K562 (cell line): ENCODE data around the gene PLCL1. TPM values are rescaled to one million over a fixed set of nuclear protein-coding genes. Genes with fewer than 3 reads are reported as not detected.

ENCODE experiments used
- ATAC-seq: fragments of 200-7000 bp; cut with Tn5 transposase; 3 replicates; pipeline ENCODE4 v1.9.1; 2020; ENCODE audit warnings: moderate library complexity
- BruUV-seq: library from RNA; stranded (reverse); fragments of 400-500 nt; replicated peaks from 2 replicates; lab custom pipeline; 2021; lab: Mats Ljungman, UMichigan
- CTCF ChIA-PET: fragments of 300-600 bp; formaldehyde crosslinking; extraction: SDS; loops from one replicate; lab custom pipeline; 2021; ENCODE audit warnings: low intra/inter-chr PET ratio; lab: Yijun Ruan, JAX
- POLR2A ChIA-PET: fragments of 300-600, 350-650 bp; sonication (Branson Sonifier 250); formaldehyde crosslinking; extraction: SDS; loops from one replicate; lab custom pipeline; 2021; ENCODE audit warnings: antibody characterized with exemption, inconsistent platforms; lab: Yijun Ruan, JAX
- DNase-seq, 4 experiments: peaks; one replicate each; pipeline versions ENCODE4 v3.0.0 to v3.0.0-alpha.2; 2011 to 2018; ENCODE audit warnings: low spot score in 3 of 4, mixed read lengths in 3 of 4; ENCODE audit errors: extremely low read depth in 1 of 4
- FAIRE-seq: peaks from 2 replicates; lab custom pipeline; 2011; peaks lifted over from hg19 to GRCh38; lab: Jason Lieb, UNC
- H2AFZ ChIP-seq: 2 replicates; pipeline ENCODE4 v1.6.0; 2011; ENCODE audit warnings: low read depth, low read length, control low read depth, inconsistent platforms
- H3K27ac ChIP-seq: fragments of 200-600 bp; 3 replicates; pipeline ENCODE4 v1.8.0; 2011; ENCODE audit warnings: low read depth, mild to moderate bottlenecking, control low read depth, inconsistent platforms, low read length, moderate library complexity, mixed read lengths; ENCODE audit errors: extremely low read depth
- H3K27me3 ChIP-seq, 2 experiments: fragments of 300-600 bp in 1 of 2; 2 replicates in 1 of 2; 3 replicates in 1 of 2; pipeline versions ENCODE4 v1.6.0 to v1.8.0; 2011; ENCODE audit warnings: inconsistent platforms in 2 of 2, low read length in 2 of 2, mild to moderate bottlenecking in 1 of 2, mixed read lengths in 1 of 2, moderate library complexity in 1 of 2; ENCODE audit not compliant: control insufficient read depth in 2 of 2, insufficient read depth in 2 of 2
- H3K36me3 ChIP-seq: fragments of 300-600 bp; 3 replicates; pipeline ENCODE4 v1.8.0; 2011; ENCODE audit warnings: mild to moderate bottlenecking, low read length, inconsistent platforms; ENCODE audit not compliant: control insufficient read depth, insufficient read depth
- H3K4me1 ChIP-seq, 2 experiments: fragments of 200-600 bp in 1 of 2; replicated peaks in 1 of 2; 2 replicates in 1 of 2; 3 replicates in 1 of 2; pipeline versions ENCODE4 v1.5.1 to v1.8.0; 2011; ENCODE audit warnings: inconsistent platforms in 2 of 2, low read length in 2 of 2, mild to moderate bottlenecking in 1 of 2, mixed read lengths in 1 of 2, moderate library complexity in 1 of 2; ENCODE audit not compliant: control insufficient read depth in 2 of 2, insufficient read depth in 2 of 2
- H3K4me2 ChIP-seq: 2 replicates; pipeline ENCODE4 v1.6.1; 2011; ENCODE audit warnings: low read length, control low read depth, inconsistent platforms, mixed read lengths; ENCODE audit not compliant: insufficient read depth
- H3K4me3 ChIP-seq: fragments of 200-600 bp; sonication (generic), shearing (Covaris generic); 2 replicates; pipeline ENCODE4 v1.5.1; 2016; ENCODE audit warnings: control low read depth, inconsistent platforms
- H3K79me2 ChIP-seq: fragments of 200-600 bp; 3 replicates; pipeline ENCODE4 v1.8.0; 2011; ENCODE audit warnings: low read length, inconsistent platforms; ENCODE audit not compliant: control insufficient read depth, insufficient read depth
- H3K9ac ChIP-seq, 2 experiments: 2 replicates each; pipeline versions ENCODE4 v1.6.0 to v1.6.1; 2011; ENCODE audit warnings: low read depth in 2 of 2, low read length in 2 of 2, control low read depth in 1 of 2, inconsistent platforms in 1 of 2, mild to moderate bottlenecking in 1 of 2, mixed read lengths in 1 of 2; ENCODE audit not compliant: insufficient read depth in 1 of 2
- H3K9me1 ChIP-seq: one replicate; pipeline ENCODE4 v1.6.0; 2011; ENCODE audit warnings: inconsistent platforms, mild to moderate bottlenecking, low read length, moderate library complexity; ENCODE audit not compliant: control insufficient read depth, insufficient read depth
- H3K9me3 ChIP-seq: replicated peaks from 2 replicates; pipeline ENCODE4 v1.5.1; 2011; ENCODE audit warnings: low read depth, low read length, inconsistent platforms; ENCODE audit not compliant: control insufficient read depth, insufficient read depth
- H4K20me1 ChIP-seq: replicated peaks from 2 replicates; pipeline ENCODE4 v1.6.1; 2011; ENCODE audit warnings: low read length, inconsistent platforms, mixed read lengths; ENCODE audit not compliant: control insufficient read depth, insufficient read depth
- CCNT2 ChIP-seq: IDR thresholded peaks from 2 replicates; pipeline ENCODE4 v1.6.1; 2011; ENCODE audit warnings: borderline replicate concordance, low read depth, mild to moderate bottlenecking, moderate library complexity, mixed read lengths, low read length; ENCODE audit not compliant: insufficient read length; ENCODE audit errors: extremely low read depth
- FOXK2 ChIP-seq, 2 experiments: fragments of 450-650 bp; IDR thresholded peaks in 1 of 2; conservative IDR thresholded peaks in 1 of 2; 2 replicates each; pipeline ENCODE4 v1.6.1; 2016; ENCODE audit warnings: low read depth in 2 of 2, mild to moderate bottlenecking in 1 of 2
- IRF2 ChIP-seq: sonication (generic); formaldehyde crosslinking; IDR thresholded peaks from 2 replicates; pipeline ENCODE4 v1.8.1; 2022; ENCODE audit warnings: mild to moderate bottlenecking, missing genetic modification reagents
- JUN ChIP-seq, 2 experiments: sonication (generic) in 1 of 2; formaldehyde crosslinking in 1 of 2; IDR thresholded peaks; 2 replicates each; pipeline versions ENCODE4 v1.6.1 to v1.8.0; 2012 to 2022; ENCODE audit warnings: borderline replicate concordance in 2 of 2, mild to moderate bottlenecking in 2 of 2, improper control_type of control experiment in 1 of 2, low read depth in 1 of 2, low read length in 1 of 2, missing genetic modification reagents in 1 of 2
- MTA2 ChIP-seq: fragments of 450-650 bp; IDR thresholded peaks from 2 replicates; pipeline ENCODE4 v1.6.1; 2016; ENCODE audit warnings: low read depth
- NCOA1 ChIP-seq: fragments of 450-650 bp; IDR thresholded peaks from 2 replicates; pipeline ENCODE4 v1.6.1; 2016; ENCODE audit warnings: low read depth
- NFIC ChIP-seq: fragments of 450-650 bp; IDR thresholded peaks from 2 replicates; pipeline ENCODE4 v1.6.1; 2017; ENCODE audit warnings: mild to moderate bottlenecking, inconsistent platforms
- NR2C1 ChIP-seq, 2 experiments: fragments of 450-650 bp; IDR thresholded peaks; 2 replicates each; pipeline ENCODE4 v1.6.1; 2017; ENCODE audit warnings: mild to moderate bottlenecking in 2 of 2, antibody characterized with exemption in 1 of 2, inconsistent platforms in 1 of 2, missing compliant biosample characterization in 1 of 2, missing genetic modification characterization in 1 of 2
- PTRF ChIP-seq: fragments of 450-650 bp; IDR thresholded peaks from 2 replicates; pipeline ENCODE4 v1.6.1; 2016; ENCODE audit warnings: mild to moderate bottlenecking, missing genetic modification characterization, missing compliant biosample characterization
- RFX1 ChIP-seq: fragments of 450-650 bp; IDR thresholded peaks from 2 replicates; pipeline ENCODE4 v1.6.1; 2016; ENCODE audit warnings: mild to moderate bottlenecking, moderate library complexity
- RNF2 ChIP-seq: sonication (generic); IDR thresholded peaks from 2 replicates; pipeline ENCODE4 v1.6.1; 2016
- SPI1 ChIP-seq: IDR thresholded peaks from 2 replicates; pipeline ENCODE4 v1.6.1; 2011; ENCODE audit warnings: low read depth, low read length, control low read depth, borderline replicate concordance
- TCF7L2 ChIP-seq: fragments of 150-350 bp; IDR thresholded peaks from 2 replicates; pipeline ENCODE4 v1.6.1; 2016; ENCODE audit warnings: low read depth, mild to moderate bottlenecking, low read length, moderate library complexity
- ZNF12 ChIP-seq: sonication (generic); formaldehyde crosslinking; IDR thresholded peaks from 2 replicates; pipeline ENCODE4 v1.4.0; 2020; ENCODE audit warnings: mild to moderate bottlenecking, missing genetic modification reagents
- ZNF324 ChIP-seq: fragments of 250-450 bp; sonication (Bioruptor Pico); IDR thresholded peaks from 2 replicates; pipeline ENCODE4 v1.4.0; 2020; ENCODE audit warnings: mild to moderate bottlenecking
- ZNF41 ChIP-seq: fragments of 250-450 bp; sonication (Bioruptor Pico); conservative IDR thresholded peaks from 2 replicates; pipeline ENCODE4 v1.4.0; 2020; ENCODE audit warnings: mild to moderate bottlenecking
- WGBS: fragments of 100-300 bp; shearing (Covaris generic); methylation state at CpG from one replicate; pipeline ENCODE4 v1.1.6; 2016; ENCODE audit warnings: low coverage, mixed read lengths; ENCODE audit not compliant: insufficient coverage; ENCODE audit errors: missing lambda C conversion rate; 5-methylcytosine and 5-hydroxymethylcytosine counted together
- in situ Hi-C: fragments of 300-500 bp; cut with MboI; formaldehyde crosslinking; loops from 4 replicates; pipeline ENCODE4 v1.15.0; 2018; ENCODE audit warnings: inconsistent platforms, mixed read lengths
- intact Hi-C: fragments of 100-400 bp; cut with micrococcal nuclease; formaldehyde crosslinking; loops from 2 replicates; pipeline ENCODE4 v1.14.2; 2022
- polyA plus RNA-seq, 8 experiments: library from polyadenylated mRNA; depleted of rRNA in 4 of 8; stranded (reverse) in 5 of 8; unstranded in 3 of 8; fragments of >200 nt; fragmentation: Nextera tagmentation in 2 of 8; fragmentation: Illumina TruSeq in 1 of 8; extraction: Ambion mirVana in 2 of 8; extraction: Trizol in 1 of 8; gene quantifications; 2 replicates each; pipeline versions ENCODE4 v1.2.1 to v1.2.3, GENCODE V29; 2011 to 2014; ENCODE audit warnings: inconsistent platforms in 1 of 8, missing spikeins in 1 of 8
- total RNA-seq, 7 experiments: library from RNA; depleted of rRNA in 6 of 7; stranded (reverse); fragments of >200 nt in 6 of 7; fragmentation: Illumina TruSeq in 2 of 7; extraction: Trizol in 2 of 7; gene quantifications; 2 replicates each; pipeline versions ENCODE4 v1.2.1 to v1.2.3, GENCODE V29; 2011 to 2021; ENCODE audit warnings: low replicate concordance in 1 of 7
- TF ChIP-seq, protein P1 (sequence below): IDR thresholded peaks from 2 replicates; pipeline ENCODE4 v1.6.1; 2012; ENCODE audit warnings: low read depth, low read length, improper control_type of control experiment, borderline replicate concordance
- TF ChIP-seq, protein P2 (sequence below), 2 experiments: IDR thresholded peaks; 2 replicates each; pipeline ENCODE4 v1.6.1; 2011; ENCODE audit warnings: borderline replicate concordance in 1 of 2, control low read depth in 1 of 2, low read depth in 1 of 2, low read length in 1 of 2, mild to moderate bottlenecking in 1 of 2, mixed read lengths in 1 of 2, moderate library complexity in 1 of 2; ENCODE audit not compliant: insufficient read depth in 1 of 2, insufficient read length in 1 of 2, poor library complexity in 1 of 2, severe bottlenecking in 1 of 2; ENCODE audit errors: extremely low read depth in 1 of 2

Gene PLCL1
- total and polyA plus RNA-seq, 9 of the 15 experiments (the other 6 are each of a cell fraction or from before 2014, with no cell fraction given) = 2.0 to 17.7 (median 8.6) TPM

DNA sequence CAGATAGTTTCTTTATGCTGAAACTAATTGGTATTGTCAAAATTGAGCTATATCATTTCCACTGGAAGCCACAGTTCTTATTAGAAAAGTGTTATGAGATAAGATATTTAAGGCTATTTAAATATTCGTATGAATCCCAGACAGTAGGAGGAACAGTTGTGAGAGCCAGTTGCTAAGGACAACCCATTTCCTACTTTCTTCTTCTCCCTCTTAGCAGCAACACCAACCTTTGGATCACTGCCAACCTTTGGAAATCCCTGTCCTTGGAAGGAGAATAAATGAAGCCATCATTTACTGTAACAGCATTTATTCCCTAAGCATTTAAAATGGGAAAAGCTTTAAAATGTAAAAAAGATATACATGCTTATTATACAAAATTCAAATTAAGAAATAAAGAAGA is 85.8 kb downstream of the PLCL1 start:
- DNase-seq (no peak), ATAC-seq (no peak), FAIRE-seq (no peak)
- Histone ChIP-seq H3K36me3 (0 out of 3 replicates have a peak, but pooled peaks cover 8% of the 10 kb centered on the region), H3K9me1 (no peaks in the 10 kb centered on the region), H3K9ac (no peak overlapping the region), H3K79me2 (peaks cover 77% of the 10 kb centered on the region), H3K27me3 (no peaks in the 10 kb centered on the region), H2AFZ (no peak overlapping the region), H3K9me3 (no peaks in the 10 kb centered on the region), H3K27ac (peak overlapping the region; percentile 84; the same call in 2 of the 3 replicates), H3K4me2 (no peak overlapping the region), H3K4me3 (no peak overlapping the region), H3K4me1 (peaks cover 4 to 45% of the 10 kb centered on the region in 2 experiments; a peak in 3 of 5 replicates), H4K20me1 (no peaks in the 10 kb centered on the region)
- TF ChIP-seq JUN (IDR thresholded peaks at IDR 0.05; ENCODE audit: borderline replicate concordance, low read depth, low read length) (no peak), JUN (CRISPR knock-in tag; IDR thresholded peaks at IDR 0.05; ENCODE audit: borderline replicate concordance) (no peak), ZNF324 (CRISPR knock-in tag) (no peak), FOXK2 (conservative IDR thresholded peaks at IDR 0.05 in 1 of 2, IDR thresholded peaks at IDR 0.05 in 1 of 2; ENCODE audit: low read depth in 2 of 2) (no peak), NFIC (peak; percentile 83), NR2C1 (IDR thresholded peaks at IDR 0.05) (no peak), NR2C1 (tag; IDR thresholded peaks at IDR 0.05) (no peak), PTRF (tag) (no peak), ZNF41 (CRISPR knock-in tag) (no peak), RFX1 (peak; percentile 59), RNF2 (no peak), MTA2 (no peak), NCOA1 (no peak), CCNT2 (no peak), IRF2 (CRISPR knock-in tag) (no peak), SPI1 (no peak), ZNF12 (no peak), TCF7L2 (no peak)
- TF ChIP-seq, protein P1, sequence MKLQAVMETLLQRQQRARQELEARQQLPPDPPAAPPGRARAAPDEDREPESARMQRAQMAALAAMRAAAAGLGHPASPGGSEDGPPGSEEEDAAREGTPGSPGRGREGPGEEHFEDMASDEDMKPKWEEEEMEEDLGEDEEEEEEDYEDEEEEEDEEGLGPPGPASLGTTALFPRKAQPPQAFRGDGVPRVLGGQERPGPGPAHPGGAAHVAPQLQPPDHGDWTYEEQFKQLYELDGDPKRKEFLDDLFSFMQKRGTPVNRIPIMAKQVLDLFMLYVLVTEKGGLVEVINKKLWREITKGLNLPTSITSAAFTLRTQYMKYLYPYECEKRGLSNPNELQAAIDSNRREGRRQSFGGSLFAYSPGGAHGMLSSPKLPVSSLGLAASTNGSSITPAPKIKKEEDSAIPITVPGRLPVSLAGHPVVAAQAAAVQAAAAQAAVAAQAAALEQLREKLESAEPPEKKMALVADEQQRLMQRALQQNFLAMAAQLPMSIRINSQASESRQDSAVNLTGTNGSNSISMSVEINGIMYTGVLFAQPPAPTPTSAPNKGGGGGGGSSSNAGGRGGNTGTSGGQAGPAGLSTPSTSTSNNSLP = no peak
- TF ChIP-seq, protein P2, sequence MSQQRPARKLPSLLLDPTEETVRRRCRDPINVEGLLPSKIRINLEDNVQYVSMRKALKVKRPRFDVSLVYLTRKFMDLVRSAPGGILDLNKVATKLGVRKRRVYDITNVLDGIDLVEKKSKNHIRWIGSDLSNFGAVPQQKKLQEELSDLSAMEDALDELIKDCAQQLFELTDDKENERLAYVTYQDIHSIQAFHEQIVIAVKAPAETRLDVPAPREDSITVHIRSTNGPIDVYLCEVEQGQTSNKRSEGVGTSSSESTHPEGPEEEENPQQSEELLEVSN (IDR thresholded peaks at IDR 0.05; ENCODE audit: borderline replicate concordance in 1 of 2, extremely low read depth in 1 of 2, insufficient read depth in 1 of 2, insufficient read length in 1 of 2, low read depth in 1 of 2, low read length in 1 of 2, poor library complexity in 1 of 2, severe bottlenecking in 1 of 2) = no peak
- 0% methylated on average over 1 of the region's 1 CpG for WGBS
- ChIA-PET CTCF (no interaction called here), POLR2A (interaction anchor here (0.6 to 1.3 kb wide), 3 partner anchors 8 to 39 kb away, joined by 3 read pairs; no protein-coding TSS in a partner anchor)
- no TSS peak for BruUV-seq
- in situ Hi-C loops (no loop called here), intact Hi-C loops (no loop called here)
